Suprapubic skin (tissue), 3 donors: ENCODE results near the gene STRN4.
"Not testable (repeated sequence)": the region's sequence is repeated elsewhere in the genome, so short reads cannot be mapped to it uniquely, and the experiment has no call there.

Source experiments
- POLR2A ChIP-seq, 2 donors: fragments of 450-650 bp; IDR thresholded peaks; one replicate each; pipeline ENCODE4 v1.6.1; 2017; ENCODE audit warnings: antibody characterized with exemption in 2 of 2, mild to moderate bottlenecking in 2 of 2, moderate library complexity in 2 of 2
- TF ChIP-seq, protein P1 (sequence below), 2 donors: fragments of 200-600 bp in 1 of 2; fragments of 450-650 bp in 1 of 2; sonication (generic) in 1 of 2; IDR thresholded peaks; one replicate each; pipeline ENCODE4 v1.5.1; 2016 to 2019; ENCODE audit warnings: antibody characterized with exemption in 2 of 2, mild to moderate bottlenecking in 1 of 2, moderate library complexity in 1 of 2

DNA sequence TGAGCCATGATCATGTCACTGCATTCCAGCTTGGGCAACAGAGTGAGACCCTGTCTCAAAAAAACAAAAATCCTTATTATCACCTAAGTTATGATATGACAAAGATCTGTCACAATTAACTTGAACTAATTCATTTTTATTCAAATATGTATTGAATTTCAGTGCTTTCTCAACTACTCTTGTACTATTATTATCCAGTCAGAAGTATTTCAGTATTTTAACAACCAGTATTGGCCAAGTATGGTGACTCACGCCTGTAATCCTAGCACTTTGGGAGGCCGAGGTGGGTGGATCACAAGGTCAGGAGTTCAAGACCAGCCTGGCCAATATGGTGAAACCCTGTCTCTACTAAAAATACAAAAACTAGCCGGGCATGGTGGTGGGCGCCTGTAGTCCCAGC is 14.6 kb upstream of the STRN4 start:
- TF ChIP-seq, protein P1, sequence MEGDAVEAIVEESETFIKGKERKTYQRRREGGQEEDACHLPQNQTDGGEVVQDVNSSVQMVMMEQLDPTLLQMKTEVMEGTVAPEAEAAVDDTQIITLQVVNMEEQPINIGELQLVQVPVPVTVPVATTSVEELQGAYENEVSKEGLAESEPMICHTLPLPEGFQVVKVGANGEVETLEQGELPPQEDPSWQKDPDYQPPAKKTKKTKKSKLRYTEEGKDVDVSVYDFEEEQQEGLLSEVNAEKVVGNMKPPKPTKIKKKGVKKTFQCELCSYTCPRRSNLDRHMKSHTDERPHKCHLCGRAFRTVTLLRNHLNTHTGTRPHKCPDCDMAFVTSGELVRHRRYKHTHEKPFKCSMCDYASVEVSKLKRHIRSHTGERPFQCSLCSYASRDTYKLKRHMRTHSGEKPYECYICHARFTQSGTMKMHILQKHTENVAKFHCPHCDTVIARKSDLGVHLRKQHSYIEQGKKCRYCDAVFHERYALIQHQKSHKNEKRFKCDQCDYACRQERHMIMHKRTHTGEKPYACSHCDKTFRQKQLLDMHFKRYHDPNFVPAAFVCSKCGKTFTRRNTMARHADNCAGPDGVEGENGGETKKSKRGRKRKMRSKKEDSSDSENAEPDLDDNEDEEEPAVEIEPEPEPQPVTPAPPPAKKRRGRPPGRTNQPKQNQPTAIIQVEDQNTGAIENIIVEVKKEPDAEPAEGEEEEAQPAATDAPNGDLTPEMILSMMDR (IDR thresholded peaks at IDR 0.05), result not testable (repeated sequence)
- not testable (repeated sequence) for TF ChIP-seq POLR2A (IDR thresholded peaks at IDR 0.05)
